GM19468 (cell line): ENCODE results near the gene RNASE2.
"Not testable (repeated sequence)": the region's sequence is repeated elsewhere in the genome, so short reads cannot be mapped to it uniquely, and the experiment has no call there.

Experiments used
- ATAC-seq: cut with Tn5 transposase; IDR thresholded peaks from one replicate; pipeline ENCODE4 v1.9.1; 2021; ENCODE audit warnings: mild to moderate bottlenecking, moderate library complexity, moderate number of reproducible peaks; ENCODE audit not compliant: unreplicated experiment; ENCODE audit errors: extremely low read depth

The RNASE2 gene

DNA sequence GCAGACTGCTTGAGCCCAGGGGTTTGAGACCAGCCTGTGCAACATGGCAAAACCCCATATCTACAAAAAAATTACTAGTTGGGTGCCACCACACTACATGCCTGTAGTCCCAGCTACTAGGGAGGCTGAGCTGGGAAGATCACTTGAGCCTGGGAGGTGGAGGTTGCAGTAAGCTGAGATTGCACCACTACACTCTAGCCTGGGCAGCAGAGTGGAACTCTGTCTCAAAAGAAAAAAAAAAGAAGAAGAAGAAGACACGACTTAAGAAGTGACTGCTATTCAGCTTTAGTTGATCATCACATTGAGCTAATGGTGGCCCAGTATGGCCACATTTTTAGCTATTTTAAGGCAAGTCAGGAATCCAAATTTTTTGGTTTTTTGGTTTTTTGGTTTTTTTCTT lies 25.6 kb downstream of the RNASE2 start:
- no peak for ATAC-seq

GRCh38 chr14:20982646-20983369 lies 27.5 kb downstream of the RNASE2 start:
- ATAC-seq = no peak

- not testable (repeated sequence) for ATAC-seq
Observed at GRCh38 chr14:20985650-20986049, 30.4 kb downstream of the RNASE2 start.

DNA sequence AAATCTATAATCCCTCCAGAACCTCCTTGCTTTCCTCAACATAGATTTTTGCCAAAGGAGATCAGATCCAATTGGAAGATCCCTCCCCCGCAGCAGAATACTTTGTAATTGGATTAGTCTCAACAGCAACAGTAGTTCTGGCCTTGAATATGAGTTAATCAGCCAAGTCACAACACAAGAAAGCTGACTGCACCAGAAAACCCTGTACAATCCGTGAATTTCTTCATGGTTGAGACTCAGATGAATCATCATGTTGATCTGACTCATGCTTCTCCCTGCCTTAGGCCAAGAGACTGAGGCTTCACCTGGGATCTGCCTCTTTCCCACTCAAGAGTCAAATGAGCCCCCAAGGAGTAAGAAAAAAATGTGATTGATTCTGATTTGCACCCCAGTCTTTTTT lies 31.5 kb downstream of the RNASE2 start:
- ATAC-seq = no peak

- no peak for ATAC-seq
Observed at GRCh38 chr14:20988717-20989470, 33.6 kb downstream of the RNASE2 start.

DNA sequence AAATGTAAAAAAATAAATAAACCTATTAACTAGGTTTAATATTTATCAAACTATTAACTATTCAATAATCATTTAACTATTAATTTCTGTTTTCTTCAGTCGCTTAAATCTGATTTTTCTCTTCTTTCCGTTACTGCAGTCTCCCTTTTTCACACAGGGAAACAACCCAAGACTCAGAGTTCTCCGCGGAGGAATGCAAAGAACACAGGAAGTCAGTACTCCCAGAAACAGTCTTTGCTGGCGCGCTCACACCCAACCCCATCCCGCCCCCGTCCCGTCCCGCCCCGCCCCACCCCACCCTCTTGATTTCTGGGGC lies 34.1 kb downstream of the RNASE2 start:
- ATAC-seq = no peak

DNA sequence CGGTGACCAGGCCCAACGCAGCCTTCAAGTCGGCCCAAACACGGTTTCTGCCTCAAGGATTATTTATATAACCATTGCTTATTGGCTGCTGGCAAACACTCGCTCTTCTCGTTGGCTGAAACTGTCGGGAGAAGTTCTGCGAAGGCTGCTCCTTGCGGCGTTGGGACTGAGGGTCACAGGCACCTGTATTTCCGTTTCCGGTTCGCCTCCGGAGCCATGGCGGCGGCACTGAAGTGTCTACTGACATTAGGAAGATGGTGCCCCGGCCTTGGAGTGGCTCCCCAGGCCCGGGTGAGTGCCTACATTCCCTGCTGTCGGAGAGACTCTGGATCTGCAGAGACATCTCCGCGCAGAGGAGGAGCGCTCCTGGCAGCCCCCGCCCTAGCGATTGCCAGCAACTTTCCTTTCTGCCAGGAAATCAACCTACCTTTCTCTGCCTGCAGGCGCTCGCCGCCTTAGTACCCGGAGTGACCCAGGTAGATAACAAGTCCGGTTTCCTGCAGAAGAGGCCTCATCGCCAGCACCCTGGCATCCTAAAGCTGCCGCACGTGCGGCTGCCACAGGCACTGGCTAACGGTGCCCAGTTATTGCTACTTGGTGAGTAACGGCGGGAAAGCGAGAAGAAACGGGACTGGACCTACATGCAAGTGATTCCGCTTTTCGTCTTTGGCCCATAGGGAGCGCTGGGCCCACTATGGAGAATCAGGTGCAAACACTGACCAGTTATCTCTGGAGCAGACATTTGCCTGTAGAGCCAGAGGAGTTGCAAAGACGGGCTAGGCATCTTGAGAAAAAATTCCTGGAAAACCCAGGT lies 34.7 kb downstream of the RNASE2 start, which contains the start of gene METTL17:
Gene METTL17 (plus strand): TSS at position 194 of the 814 bp plus-strand sequence. CDS start 23 bp downstream, at position 217.
- ATAC-seq = peak; percentile 92

- no peak for ATAC-seq
Observed at GRCh38 chr14:20996521-20996920, 41.2 kb downstream of the RNASE2 start.

DNA sequence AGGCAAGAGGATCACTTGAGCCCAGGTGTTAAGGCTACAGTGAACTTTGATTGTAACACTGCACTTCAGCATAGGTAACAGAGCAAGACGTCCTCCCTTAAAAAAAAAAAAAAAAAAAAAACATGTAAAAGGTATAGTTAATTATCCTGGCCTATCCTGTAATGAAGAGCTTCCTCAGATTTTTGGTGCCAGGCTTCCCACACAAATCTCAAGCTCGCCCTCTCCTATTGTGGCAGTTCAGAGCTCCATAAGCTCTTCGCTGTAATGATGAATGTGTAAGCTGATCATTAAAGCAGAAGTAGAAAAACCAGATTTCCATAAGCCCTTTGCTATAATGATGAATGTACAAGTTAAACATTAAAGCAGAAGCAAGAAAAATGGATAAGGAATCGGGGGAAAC lies 41.8 kb downstream of the RNASE2 start:
- no peak for ATAC-seq

GRCh38 chr14:20997564-20997963 lies 42.3 kb downstream of the RNASE2 start:
- no peak for ATAC-seq

DNA sequence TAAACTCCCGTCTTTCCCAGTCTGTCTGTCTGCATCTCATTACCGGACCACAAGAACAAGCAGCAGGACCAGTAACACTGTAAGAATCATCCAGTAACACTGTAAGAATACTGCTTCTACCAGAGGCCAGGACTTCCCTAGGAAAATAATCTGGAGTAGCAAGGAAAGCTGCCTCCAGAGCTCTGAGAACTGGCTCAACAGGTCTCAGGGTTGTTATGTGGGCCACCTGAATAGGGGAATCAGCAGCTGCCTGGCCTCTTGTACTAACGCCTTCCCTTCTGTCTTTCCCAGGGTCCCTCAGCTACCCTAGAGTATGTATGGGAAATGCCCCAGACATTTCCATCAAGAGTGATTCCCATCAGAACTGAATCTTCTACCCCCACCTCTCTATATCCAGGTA lies 42.9 kb downstream of the RNASE2 start:
- no peak for ATAC-seq

- ATAC-seq = no peak
Observed at GRCh38 chr14:20998674-20999366, 43.5 kb downstream of the RNASE2 start, which contains the start of gene SLC39A2. TSS of gene SLC39A2 (plus strand) at chr14:20999293. CDS start at chr14:20999447, 154 bp downstream.

DNA sequence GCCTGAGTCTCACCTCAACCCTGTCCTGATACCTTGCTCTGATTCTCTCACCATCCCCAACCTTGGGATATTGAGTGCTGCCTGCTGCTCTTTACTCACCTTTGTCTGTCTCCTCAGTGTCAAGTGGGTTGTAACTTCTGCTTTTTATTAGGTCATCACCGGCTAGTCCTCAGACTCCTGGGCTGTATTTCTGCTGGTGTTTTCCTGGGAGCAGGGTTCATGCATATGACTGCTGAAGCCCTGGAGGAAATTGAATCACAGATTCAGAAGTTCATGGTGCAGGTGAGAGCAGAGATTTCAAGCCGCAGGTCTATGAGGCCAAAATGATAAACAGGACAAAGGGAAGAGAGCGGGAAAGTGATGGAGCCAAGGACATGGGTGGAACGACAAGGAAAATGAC lies 44.3 kb downstream of the RNASE2 start:
- ATAC-seq = no peak

DNA sequence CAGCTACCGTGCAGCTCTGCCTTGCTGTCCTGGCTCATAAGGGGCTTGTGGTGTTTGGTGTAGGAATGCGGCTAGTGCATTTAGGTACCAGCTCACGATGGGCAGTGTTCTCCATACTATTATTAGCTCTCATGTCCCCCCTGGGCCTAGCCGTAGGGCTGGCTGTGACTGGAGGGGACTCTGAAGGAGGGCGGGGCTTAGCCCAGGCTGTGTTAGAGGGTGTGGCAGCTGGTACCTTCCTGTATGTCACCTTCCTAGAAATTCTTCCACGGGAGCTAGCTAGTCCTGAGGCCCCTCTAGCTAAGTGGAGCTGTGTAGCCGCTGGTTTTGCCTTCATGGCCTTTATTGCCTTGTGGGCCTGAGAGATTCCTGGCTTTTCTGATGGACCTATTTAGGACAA lies 45.9 kb downstream of the RNASE2 start:
- no peak for ATAC-seq

- no peak for ATAC-seq
Observed at GRCh38 chr14:21003788-21004346, 48.6 kb downstream of the RNASE2 start.
